A204.1 (cell line): Measurements from ENCODE around the gene LTN1.

Experiments used
- FAIRE-seq: peaks from 2 replicates; lab custom pipeline; 2012; peaks lifted over from hg19 to GRCh38; lab: Jason Lieb, UNC

The LTN1 gene

GRCh38 chr21:28928578-28929420 is 63.9 kb downstream of the LTN1 start:
- FAIRE-seq, result no peak

- FAIRE-seq, result no peak
Measured at GRCh38 chr21:28927130-28927529, 65.5 kb downstream of the LTN1 start.

DNA sequence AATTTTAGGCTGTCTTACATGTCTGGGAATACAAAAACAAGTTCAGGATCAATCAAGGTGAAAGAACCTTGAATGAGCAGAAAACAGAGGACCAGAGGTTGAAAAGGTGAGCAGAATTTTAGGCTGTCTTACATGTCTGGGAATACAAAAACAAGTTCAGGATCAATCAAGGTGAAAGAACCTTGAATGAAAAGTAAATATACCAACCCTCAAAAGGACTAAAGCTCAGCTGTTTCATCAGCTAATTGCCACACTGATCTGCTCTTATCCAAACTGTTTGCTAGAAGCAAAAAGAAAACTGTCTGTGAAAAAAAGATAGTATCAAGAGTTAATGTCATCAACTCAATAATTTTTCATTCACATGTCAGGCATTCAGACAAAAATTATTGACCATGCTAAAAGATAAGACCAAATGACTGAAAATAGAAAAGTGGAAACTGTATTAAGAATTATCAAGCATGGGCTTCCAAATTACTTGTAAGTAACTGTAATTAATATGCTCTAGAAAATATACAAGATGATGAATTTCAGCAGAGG is 69.2 kb downstream of the LTN1 start:
- FAIRE-seq, result no peak

DNA sequence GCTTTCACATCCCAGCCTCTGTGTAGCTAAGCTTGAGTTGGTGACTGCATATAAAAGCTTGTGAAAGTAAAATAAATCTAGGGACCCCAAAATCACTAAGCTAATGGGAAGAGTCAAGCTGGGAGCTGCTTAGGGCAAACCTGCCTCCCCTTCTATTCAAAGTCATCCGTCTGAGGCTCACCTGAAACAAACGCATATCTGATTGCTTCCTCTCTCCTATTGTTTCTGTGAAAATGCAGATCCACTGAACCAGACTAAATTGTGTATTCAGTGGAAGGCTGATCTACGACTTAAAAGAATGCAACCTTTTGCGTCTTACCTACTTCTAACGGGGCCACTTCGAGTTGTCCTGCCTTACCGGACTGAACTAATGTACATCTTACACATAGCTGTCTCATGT is 70.3 kb downstream of the LTN1 start:
- no peak for FAIRE-seq

- no peak for FAIRE-seq
Measured at GRCh38 chr21:28916150-28916893, 76.4 kb downstream of the LTN1 start.

- no peak for FAIRE-seq
Measured at GRCh38 chr21:28913071-28913470, 79.6 kb downstream of the LTN1 start.

DNA sequence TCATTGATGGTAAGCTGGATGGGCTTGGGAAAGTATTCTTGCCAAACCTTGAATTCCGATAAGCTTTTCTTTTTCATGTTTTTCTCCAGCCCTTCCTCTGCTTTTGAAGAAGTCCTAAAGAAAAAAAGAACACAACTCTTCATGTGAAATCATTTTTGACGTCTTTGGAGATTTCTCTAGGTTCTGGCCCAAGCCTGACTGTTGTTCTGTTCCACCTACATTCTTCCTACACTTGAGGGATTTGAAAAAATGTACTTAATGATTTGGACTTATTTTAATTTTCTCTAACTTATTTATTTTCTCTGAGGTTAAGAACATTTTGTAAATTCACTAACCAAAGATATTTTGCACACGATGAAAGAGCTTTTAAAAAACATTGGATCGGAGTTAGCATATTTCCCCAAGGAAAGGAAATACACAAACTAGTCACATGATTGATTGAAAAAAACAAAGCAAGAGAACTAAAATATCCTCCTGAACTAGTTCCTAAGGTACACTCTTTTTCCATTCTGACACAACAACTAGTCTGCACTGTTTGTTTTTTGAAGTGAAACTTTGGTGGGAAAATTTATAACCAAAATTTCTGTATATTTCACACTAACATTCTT is 82.3 kb downstream of the LTN1 start:
- no peak for FAIRE-seq

GRCh38 chr21:28908351-28908750 is 84.3 kb downstream of the LTN1 start:
- no peak for FAIRE-seq

DNA sequence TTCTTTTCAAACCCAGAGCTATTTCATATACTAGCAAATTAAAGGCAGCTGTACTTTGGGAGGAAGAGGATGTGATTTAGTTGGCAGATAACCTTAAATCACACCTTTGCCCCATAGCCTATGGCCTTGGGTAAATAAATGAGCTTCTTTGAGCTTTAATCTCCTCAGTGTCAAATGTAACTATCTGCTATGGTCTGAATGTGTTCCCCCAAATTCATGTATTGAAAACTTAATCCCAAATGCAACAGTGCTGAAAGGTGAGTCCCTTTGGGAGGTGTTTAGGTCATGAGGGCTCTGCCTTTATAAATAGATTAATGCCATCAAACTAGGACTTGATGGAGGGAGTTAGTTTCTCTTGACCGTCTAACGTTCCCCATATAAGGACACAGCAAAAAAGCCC is 85.8 kb downstream of the LTN1 start:
- FAIRE-seq, result no peak

GRCh38 chr21:28906236-28906635 is 86.4 kb downstream of the LTN1 start:
- FAIRE-seq, result no peak

DNA sequence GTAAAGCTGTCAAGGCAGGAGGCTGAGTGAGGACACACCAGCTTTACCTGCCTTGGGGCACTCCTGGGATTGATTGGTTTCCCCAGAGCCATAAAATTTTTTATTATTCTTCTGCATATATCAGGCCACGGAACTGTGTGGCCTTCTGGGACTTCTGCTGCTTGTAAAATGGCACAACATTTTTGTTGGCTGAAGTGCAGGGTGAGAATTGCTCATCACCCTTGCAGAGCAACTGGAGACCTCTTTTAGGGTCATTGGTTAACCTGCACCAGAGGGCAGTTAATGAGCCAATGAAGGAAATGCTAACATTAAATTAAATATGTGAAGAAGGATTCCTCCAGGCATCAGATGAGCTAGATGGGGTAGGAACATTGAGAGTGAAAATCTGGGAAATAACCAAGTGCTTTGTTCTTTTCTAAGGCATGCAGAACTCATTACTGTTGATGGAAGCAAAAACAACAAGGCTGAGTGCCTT is 87.7 kb downstream of the LTN1 start:
- FAIRE-seq, result no peak

- no peak for FAIRE-seq
Measured at GRCh38 chr21:28903448-28903847, 89.2 kb downstream of the LTN1 start.

GRCh38 chr21:28900481-28900880 is 92.2 kb downstream of the LTN1 start:
- no peak for FAIRE-seq

DNA sequence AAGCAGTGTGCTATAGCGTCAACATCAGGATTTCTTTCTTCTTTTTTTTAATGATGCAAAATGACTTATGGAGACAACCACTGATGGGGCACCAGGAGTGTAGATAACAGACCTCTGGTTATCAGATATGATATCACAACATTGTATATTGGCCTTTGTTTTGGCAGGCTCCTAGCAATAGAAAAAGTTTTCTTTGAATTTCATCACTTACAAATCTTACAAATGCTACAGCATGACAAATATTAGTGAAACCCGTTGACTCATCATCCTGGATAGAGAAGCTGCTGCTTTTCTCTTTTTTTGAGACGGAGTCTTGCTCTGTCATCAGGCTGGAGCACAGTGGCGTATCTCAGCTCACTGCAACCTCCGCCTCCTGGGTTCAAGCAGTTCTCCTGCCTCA is 92.9 kb downstream of the LTN1 start:
- no peak for FAIRE-seq

GRCh38 chr21:28899220-28899619 is 93.5 kb downstream of the LTN1 start:
- no peak for FAIRE-seq

- FAIRE-seq, result no peak
Measured at GRCh38 chr21:28893687-28894086, 99.0 kb downstream of the LTN1 start.

DNA sequence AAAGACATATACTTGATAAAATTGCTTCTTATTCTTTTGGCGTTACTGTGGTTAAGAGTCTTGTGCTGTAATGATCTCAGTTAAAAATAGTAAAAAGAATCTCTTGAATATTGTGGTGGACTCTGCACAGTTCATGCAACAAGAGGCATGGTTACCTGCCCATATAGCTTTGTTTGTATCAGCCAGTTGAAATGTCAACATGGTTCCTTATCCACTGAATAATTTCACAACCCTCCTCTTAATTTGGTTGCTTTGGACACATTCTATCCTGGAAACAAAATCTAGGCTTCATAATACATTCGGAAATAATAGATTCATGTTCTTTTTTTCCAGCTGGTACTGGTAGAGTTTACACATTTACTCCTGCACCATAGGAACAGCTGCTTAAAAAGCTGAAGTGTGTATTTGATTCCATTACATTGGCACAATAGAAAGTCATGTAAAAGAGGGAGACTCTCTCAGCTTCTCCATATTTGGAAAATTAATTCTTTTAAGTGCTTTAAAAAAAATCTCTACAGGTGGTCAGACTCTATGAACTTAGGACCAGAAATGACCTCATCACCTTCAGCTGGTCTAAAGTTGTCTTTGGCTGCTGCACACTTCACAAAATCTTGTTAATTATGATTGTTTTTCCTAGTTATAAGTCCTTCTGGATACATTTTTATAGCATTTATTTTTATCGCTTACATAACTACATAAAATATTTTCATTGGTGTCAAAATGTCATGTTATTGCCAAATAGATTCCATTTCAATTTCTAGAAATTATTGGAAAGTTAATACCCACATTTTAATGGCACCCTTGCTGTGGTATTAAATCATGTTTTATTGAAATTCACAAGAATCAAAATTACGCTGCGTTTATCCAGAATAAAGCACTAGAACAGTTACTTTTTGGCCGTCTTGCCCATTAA is 100.2 kb downstream of the LTN1 start:
- FAIRE-seq, result no peak

GRCh38 chr21:28885853-28886177 is 106.9 kb downstream of the LTN1 start:
- FAIRE-seq, result no peak

GRCh38 chr21:28884976-28885852 is 107.5 kb downstream of the LTN1 start:
- no peak for FAIRE-seq

- FAIRE-seq, result no peak
Measured at GRCh38 chr21:28884481-28884880, 108.2 kb downstream of the LTN1 start.

- no peak for FAIRE-seq
Measured at GRCh38 chr21:28883931-28884330, 108.7 kb downstream of the LTN1 start.
